IPS DF 19.7 (cell line): ENCODE measurements around the gene MTA1.

Experiments used
- DNase-seq: peaks from one replicate; pipeline ENCODE4 v3.0.0-alpha.2; 2013; ENCODE audit warnings: low read depth, low spot score

MTA1 gene

GRCh38 chr14:105442834-105443233 lies 23.2 kb downstream of the MTA1 start:
- no peak for DNase-seq

- DNase-seq = no peak
These were observed 25.2 kb downstream of the MTA1 start for GRCh38 chr14:105444859-105445258.

GRCh38 chr14:105445290-105445689 lies 25.7 kb downstream of the MTA1 start:
- no peak for DNase-seq

DNA sequence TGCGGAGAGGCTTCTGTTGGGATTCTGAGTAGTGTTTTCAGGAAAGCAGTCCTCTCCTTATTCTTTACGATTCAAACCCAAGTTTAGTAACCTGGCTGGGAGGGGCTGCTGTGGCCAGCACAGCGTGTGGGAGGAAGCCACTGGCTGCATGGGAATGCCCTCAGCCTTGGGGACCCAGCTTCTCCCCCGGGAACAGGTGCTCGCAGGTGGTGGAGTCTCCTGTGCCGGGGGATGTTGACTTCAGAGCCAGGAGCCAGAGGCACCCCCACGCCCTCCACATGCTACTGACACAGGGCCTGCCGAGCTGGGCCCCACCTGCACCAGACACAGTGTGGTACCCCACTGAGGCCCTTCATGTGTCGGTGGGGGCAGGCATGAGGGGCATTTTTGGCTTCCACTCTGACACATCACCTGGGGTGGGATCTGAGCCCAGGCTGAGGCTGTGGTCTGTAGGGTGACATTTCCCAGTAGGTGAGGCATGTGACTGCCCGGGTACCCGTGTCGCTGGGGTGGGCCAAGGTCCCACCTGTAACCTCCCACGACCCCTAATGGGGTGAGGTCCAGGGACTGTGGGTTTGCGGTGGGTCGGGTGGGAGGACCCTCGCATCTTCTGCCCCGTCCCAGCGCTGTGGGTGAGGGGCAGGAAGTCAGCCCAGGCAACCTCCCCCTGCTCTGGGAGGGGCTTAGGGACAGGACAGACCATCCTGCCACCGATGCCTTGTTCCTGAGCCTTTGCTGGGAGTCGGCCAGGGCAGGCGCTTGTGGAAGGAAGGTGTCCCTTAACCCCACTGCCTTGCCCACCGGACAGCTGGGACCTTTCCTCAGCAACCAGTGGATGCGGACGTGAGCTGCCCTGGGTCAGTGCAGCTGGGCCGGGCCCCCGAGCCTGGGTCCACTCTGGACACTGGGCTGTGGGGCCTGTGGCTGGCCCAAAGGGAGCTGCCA lies 26.5 kb downstream of the MTA1 start:
- no peak for DNase-seq

- DNase-seq = no peak
These were observed 27.3 kb downstream of the MTA1 start for GRCh38 chr14:105446971-105447370.

- DNase-seq = no peak
These were observed 28.3 kb downstream of the MTA1 start for GRCh38 chr14:105447651-105448640.

GRCh38 chr14:105448706-105449111 lies 29.1 kb downstream of the MTA1 start:
- DNase-seq = no peak

DNA sequence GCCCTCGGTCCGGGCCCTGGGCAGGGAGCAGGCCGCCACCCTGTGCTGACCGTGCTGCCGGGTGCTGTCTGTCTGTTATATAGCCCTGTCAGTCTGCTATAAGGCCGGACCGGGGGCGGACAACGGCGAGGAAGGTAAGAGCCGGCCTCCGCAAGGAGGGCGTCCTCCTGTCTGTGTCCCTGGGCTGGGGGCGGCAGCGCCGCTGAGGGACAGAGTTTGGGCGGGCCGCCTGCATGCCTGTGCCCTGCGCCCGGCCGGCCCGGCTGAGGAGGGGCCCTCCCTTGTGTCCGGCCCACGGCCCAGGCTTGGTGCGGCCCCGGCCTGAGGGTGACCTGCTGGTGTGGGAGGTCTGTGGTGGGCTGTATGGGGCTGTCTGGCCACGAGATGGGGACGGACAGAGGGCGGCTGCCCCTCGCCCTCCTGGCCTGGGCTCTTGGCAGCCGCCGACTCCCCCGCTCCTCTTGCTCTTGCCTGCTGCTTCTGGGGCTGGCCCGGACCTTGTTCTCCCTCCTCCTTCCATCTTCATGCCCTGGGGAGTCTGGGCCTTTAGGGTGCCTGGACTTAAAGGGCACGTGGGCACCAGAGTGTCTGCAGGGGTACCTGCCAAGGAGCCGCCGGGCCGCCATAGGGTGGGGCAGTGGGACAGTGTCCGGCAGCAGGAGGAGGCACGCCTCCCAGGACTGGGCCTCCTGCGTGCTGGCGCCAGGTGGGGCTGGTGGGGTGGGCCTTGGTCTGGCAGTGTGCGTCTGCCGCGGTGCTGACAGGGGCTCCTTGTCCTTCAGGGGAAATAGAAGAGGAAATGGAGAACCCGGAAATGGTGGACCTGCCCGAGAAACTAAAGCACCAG lies 29.9 kb downstream of the MTA1 start:
- no peak for DNase-seq

- no peak for DNase-seq
These were observed 30.5 kb downstream of the MTA1 start for GRCh38 chr14:105450123-105450505.

DNA sequence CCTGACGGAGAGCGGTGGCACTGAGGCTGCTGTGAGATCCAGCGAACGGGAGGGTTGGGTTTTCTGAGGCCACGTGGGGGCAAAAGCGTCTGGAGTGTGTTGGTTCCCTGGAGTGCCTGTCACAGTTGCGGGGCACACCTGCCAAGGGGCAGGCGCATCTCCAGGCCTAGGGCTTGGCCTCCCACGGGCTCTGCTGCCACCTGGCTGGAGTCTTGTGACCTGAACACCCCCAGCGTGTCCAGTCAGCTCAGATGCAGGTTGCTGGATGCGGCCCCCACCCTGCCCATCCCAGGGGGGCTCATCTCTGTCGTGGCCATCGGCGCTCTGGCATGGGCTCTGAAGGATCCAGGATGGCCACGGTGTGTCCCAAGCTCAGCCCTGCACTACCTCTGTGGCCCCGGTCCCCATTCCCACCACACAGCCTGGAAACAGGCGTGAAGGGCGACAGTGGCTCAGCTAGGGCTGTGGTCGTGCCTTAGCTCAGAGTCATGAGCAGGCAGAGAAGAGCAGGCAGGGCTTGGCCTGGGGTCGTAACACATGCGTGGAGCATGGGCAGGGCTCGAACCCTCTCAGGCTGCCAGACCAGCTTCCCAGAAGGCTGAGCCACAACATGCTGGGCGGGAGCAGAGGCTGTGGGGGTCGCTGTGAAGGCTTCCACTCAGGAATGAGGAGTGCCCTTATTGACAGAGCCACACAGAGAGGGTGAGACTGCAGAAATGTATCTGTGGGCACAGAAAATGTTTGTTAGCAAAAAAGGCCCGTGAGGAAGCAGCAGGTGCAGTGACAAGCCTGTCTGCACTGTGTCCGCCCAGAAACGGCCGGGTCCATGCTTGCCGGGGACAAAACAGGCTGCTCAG lies 31.5 kb downstream of the MTA1 start:
- DNase-seq = no peak

GRCh38 chr14:105452963-105453362 lies 33.3 kb downstream of the MTA1 start:
- no peak for DNase-seq

- DNase-seq = no peak
These were observed 34.2 kb downstream of the MTA1 start for GRCh38 chr14:105453847-105454246.

DNA sequence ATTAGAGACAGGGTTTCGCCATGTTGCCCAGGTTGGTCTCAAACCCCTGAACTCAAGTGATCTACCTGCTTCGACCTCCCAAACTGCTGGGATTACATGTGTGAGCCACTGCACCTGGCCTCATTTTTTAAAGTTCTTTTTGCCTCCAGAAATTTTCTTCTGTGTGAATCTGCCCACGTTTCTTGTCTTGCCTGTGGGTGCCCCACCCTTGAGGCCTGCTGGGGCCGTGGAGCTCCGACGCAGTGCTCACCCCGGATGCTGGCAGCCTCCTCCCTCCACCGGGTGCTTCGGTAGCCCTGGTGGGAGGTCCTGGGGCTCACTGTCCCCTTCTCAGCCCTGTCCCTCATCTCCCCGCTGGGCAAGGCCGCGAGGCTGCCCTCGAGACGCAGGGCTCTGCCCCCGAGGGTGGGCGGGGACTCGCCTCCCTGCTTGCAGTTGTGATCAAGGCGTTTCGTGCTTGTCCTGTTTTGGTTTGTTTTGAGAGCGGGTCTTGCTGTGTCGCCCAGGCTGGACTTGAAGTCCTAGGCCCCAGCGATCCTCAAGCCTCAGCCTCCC lies 35.5 kb downstream of the MTA1 start:
- no peak for DNase-seq

GRCh38 chr14:105455766-105456660 lies 36.4 kb downstream of the MTA1 start:
- DNase-seq = no peak

GRCh38 chr14:105456736-105457617 lies 37.4 kb downstream of the MTA1 start:
- DNase-seq = no peak

- DNase-seq = no peak
These were observed 38.4 kb downstream of the MTA1 start for GRCh38 chr14:105458010-105458409.

- no peak for DNase-seq
These were observed 38.9 kb downstream of the MTA1 start for GRCh38 chr14:105458571-105458970.

GRCh38 chr14:105460116-105460515 lies 40.5 kb downstream of the MTA1 start:
- DNase-seq = no peak
